ENCODE results near the gene RABGEF1.
"Not testable (repeated sequence)": the region's sequence is repeated elsewhere in the genome, so short reads cannot be mapped to it uniquely, and the experiment has no call there.

DNA sequence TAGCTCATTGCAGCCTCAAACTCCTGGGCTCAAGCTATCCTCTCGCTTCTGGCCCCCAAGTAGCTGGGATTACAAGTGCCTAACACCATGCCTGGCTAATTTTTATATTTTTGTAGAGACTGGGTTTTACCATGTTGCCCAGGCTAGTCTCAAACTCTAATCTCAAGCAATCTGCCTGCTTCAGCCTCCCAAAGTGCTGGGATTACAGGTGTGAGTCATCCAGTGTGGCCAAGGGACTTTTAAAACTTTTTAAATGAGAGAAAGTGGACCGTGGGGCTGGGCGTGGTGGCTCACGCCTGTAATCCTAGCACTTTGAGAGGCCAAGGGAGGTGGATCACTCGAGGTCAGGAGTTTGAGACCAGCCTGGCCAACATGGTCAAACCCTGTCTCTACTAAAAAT lies 44.4 kb upstream of the RABGEF1 start:
- TF ChIP-seq RARB (CRISPR knock-in tag; IDR thresholded peaks at IDR 0.05); SNAI2 (CRISPR knock-in tag; IDR thresholded peaks at IDR 0.05); ESRRG (CRISPR knock-in tag; IDR thresholded peaks at IDR 0.05); PPARA (CRISPR knock-in tag; IDR thresholded peaks at IDR 0.05; ENCODE audit: borderline replicate concordance); OSR1 (CRISPR knock-in tag; IDR thresholded peaks at IDR 0.05): not testable (repeated sequence)
- TF ChIP-seq, protein P1, sequence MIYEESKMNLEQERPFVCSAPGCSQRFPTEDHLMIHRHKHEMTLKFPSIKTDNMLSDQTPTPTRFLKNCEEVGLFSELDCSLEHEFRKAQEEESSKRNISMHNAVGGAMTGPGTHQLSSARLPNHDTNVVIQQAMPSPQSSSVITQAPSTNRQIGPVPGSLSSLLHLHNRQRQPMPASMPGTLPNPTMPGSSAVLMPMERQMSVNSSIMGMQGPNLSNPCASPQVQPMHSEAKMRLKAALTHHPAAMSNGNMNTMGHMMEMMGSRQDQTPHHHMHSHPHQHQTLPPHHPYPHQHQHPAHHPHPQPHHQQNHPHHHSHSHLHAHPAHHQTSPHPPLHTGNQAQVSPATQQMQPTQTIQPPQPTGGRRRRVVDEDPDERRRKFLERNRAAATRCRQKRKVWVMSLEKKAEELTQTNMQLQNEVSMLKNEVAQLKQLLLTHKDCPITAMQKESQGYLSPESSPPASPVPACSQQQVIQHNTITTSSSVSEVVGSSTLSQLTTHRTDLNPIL (CRISPR knock-in tag; IDR thresholded peaks at IDR 0.05; ENCODE audit: low read depth): not testable (repeated sequence)
- TF ChIP-seq, protein P2, sequence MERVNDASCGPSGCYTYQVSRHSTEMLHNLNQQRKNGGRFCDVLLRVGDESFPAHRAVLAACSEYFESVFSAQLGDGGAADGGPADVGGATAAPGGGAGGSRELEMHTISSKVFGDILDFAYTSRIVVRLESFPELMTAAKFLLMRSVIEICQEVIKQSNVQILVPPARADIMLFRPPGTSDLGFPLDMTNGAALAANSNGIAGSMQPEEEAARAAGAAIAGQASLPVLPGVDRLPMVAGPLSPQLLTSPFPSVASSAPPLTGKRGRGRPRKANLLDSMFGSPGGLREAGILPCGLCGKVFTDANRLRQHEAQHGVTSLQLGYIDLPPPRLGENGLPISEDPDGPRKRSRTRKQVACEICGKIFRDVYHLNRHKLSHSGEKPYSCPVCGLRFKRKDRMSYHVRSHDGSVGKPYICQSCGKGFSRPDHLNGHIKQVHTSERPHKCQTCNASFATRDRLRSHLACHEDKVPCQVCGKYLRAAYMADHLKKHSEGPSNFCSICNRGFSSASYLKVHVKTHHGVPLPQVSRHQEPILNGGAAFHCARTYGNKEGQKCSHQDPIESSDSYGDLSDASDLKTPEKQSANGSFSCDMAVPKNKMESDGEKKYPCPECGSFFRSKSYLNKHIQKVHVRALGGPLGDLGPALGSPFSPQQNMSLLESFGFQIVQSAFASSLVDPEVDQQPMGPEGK (CRISPR knock-in tag; IDR thresholded peaks at IDR 0.05; ENCODE audit: borderline replicate concordance): not testable (repeated sequence)
